Neutrophil (primary cell): ENCODE results near the gene EIF4ENIF1.

Experiments
- H3K27ac ChIP-seq: fragments of 200-600 bp; sonication (generic); 2 replicates; pipeline ENCODE4 v1.5.1; 2016; ENCODE audit warnings: mild to moderate bottlenecking, moderate library complexity
- H3K27me3 ChIP-seq: fragments of 200-600 bp; sonication (generic); 2 replicates; pipeline ENCODE4 v1.6.0; 2016; ENCODE audit warnings: mild to moderate bottlenecking
- H3K36me3 ChIP-seq: fragments of 200-600 bp; sonication (generic); 2 replicates; pipeline ENCODE4 v1.5.1; 2017
- H3K4me1 ChIP-seq, 2 experiments: fragments of 200-600 bp in 1 of 2; sonication (generic) in 1 of 2; 1 replicate in 1 of 2; 2 replicates in 1 of 2; pipeline versions ENCODE4 v1.5.1 to v1.6.1; 2013 to 2016; ENCODE audit warnings: low read depth in 1 of 2, low read length in 1 of 2, mild to moderate bottlenecking in 1 of 2, moderate library complexity in 1 of 2; ENCODE audit not compliant: control insufficient read depth in 1 of 2, insufficient read depth in 1 of 2
- H3K4me3 ChIP-seq, 2 experiments: fragments of 200-600 bp in 1 of 2; sonication (generic) in 1 of 2; 1 replicate in 1 of 2; 2 replicates in 1 of 2; pipeline ENCODE4 v1.5.1; 2013 to 2016; ENCODE audit warnings: low read depth in 1 of 2, low read length in 1 of 2, mild to moderate bottlenecking in 1 of 2, moderate library complexity in 1 of 2
- H3K9me3 ChIP-seq: fragments of 200-600 bp; sonication (generic); 2 replicates; pipeline ENCODE4 v1.5.1; 2016
- CTCF ChIP-seq: fragments of 200-600 bp; sonication (generic); IDR thresholded peaks from 2 replicates; pipeline ENCODE4 v1.5.1; 2016; ENCODE audit warnings: antibody characterized with exemption

Gene EIF4ENIF1

GRCh38 chr22:31451709-31452571 is 37.7 kb downstream of the EIF4ENIF1 start:
- no peaks in the 10 kb centered on the region for H3K27me3 ChIP-seq
- TF ChIP-seq CTCF, result no peak
- no peak overlapping the region for H3K4me3 ChIP-seq
- H3K36me3 ChIP-seq, result peaks cover 70% of the 10 kb centered on the region
- H3K9me3 ChIP-seq, result no peaks in the 10 kb centered on the region
- H3K4me1 ChIP-seq, result peaks cover 5 to 15% of the 10 kb centered on the region in 2 experiments
- no peak overlapping the region for H3K27ac ChIP-seq

- no peak overlapping the region for H3K27ac ChIP-seq
- H3K27me3 ChIP-seq, result no peaks in the 10 kb centered on the region
- no peak overlapping the region for H3K4me3 ChIP-seq
- peaks cover 79% of the 10 kb centered on the region for H3K36me3 ChIP-seq
- H3K9me3 ChIP-seq, result no peaks in the 10 kb centered on the region
- peaks cover 0 to 10% of the 10 kb centered on the region in 2 experiments for H3K4me1 ChIP-seq
- TF ChIP-seq CTCF, result no peak
Observed at GRCh38 chr22:31449506-31449905, 40.1 kb downstream of the EIF4ENIF1 start.

GRCh38 chr22:31448382-31448781 is 41.3 kb downstream of the EIF4ENIF1 start:
- Histone ChIP-seq H3K9me3 (no peaks in the 10 kb centered on the region), H3K4me1 (peaks cover 0 to 10% of the 10 kb centered on the region in 2 experiments), H3K27me3 (no peaks in the 10 kb centered on the region), H3K4me3 (no peak overlapping the region), H3K36me3 (peaks cover 79% of the 10 kb centered on the region), H3K27ac (no peak overlapping the region)
- TF ChIP-seq CTCF, result no peak

GRCh38 chr22:31447337-31447736 is 42.3 kb downstream of the EIF4ENIF1 start:
- no peaks in the 10 kb centered on the region for H3K27me3 ChIP-seq
- no peaks in the 10 kb centered on the region for H3K9me3 ChIP-seq
- no peak overlapping the region for H3K4me3 ChIP-seq
- peaks cover 81% of the 10 kb centered on the region for H3K36me3 ChIP-seq
- peaks cover 0 to 8% of the 10 kb centered on the region in 2 experiments for H3K4me1 ChIP-seq
- H3K27ac ChIP-seq, result no peak overlapping the region
- no peak for TF ChIP-seq CTCF

GRCh38 chr22:31446767-31447166 is 42.9 kb downstream of the EIF4ENIF1 start:
- Histone ChIP-seq H3K36me3 (peaks cover 81% of the 10 kb centered on the region), H3K4me3 (no peak overlapping the region), H3K9me3 (no peaks in the 10 kb centered on the region), H3K4me1 (peaks cover 0 to 2% of the 10 kb centered on the region in 2 experiments), H3K27ac (no peak overlapping the region), H3K27me3 (no peaks in the 10 kb centered on the region)
- no peak for TF ChIP-seq CTCF
